HG02943 (cell line): ENCODE data around the gene ATF7.
"Not testable (repeated sequence)": the region's sequence is repeated elsewhere in the genome, so short reads cannot be mapped to it uniquely, and the experiment has no call there.

Experiments
- ATAC-seq: cut with Tn5 transposase; IDR thresholded peaks from one replicate; pipeline ENCODE4 v1.9.1; 2021; ENCODE audit warnings: mild to moderate bottlenecking, low read depth, moderate library complexity; ENCODE audit not compliant: unreplicated experiment

ATF7 gene

DNA sequence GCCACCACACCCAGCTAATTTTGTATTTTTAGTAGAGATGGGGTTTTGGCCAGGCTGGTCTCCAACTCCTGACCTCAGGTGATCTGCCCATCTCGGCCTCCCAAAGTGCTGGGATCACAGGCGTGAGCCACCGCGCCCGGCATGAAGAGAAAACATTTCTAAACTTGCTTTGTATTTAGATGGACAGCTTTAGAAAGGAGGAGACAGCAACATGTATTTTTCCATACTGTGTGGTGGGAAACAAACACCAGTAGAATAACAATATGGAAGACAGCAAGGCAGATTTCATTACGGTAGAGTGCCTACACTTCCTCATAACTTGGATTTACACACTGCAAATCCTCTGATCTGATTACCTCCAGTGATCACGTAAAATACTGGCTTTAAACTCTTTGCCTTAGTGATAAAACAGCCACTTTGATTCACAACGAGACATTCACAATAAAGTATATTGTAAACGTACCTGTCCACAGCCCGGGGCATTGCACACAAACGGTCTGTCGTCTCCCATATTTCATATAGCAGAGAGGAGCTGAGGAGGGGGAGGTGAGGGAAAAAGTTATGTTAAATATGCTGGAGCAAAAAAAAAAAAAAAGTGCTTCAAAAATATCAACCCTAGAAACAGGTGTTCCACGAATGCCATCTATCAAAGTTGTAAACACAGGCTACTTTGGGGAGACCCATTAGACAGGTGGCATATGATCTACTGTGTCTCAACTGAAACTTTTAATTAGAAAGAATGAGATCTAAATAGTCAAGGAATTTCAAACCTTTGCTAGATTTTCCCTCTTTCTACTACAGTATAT is 25.5 kb downstream of the ATF7 start:
- no peak for ATAC-seq

DNA sequence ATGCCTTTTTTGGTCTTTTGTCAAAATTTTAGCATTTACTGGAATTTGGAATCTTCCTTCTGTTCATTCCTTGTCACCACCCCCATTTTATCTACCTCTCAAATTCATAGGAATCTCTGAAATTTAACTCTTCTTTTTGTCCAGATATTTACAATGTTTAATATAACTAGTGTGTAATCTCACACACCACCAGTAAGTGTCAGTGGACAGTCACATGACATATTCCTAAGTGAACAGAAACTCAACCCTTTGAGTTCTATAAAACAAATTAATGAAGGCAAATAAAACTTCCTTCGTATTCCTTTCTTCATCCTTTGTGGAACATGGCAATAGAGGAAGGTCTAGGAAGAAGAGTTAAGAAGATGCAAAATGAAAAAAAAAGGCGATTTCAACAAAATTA is 26.6 kb downstream of the ATF7 start:
- ATAC-seq: no peak

DNA sequence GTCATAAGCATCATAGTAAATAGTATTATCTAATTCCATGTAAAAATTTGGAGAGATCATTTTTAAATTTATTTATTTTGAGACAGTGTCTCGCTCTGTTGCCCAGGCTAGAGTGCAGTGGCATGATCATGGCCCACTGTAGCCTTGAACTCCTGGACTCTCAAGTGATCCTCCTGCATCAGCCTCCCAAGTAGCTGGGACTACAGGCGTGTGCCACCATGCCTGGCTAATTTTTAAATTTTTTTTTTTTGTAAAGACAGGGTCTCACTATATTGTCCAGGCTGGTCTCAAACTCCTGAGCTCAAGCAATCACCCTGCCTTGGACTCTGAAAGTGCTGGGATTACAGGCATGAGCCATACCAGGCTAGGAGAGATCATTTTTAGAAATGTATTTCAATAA is 27.2 kb downstream of the ATF7 start:
- not testable (repeated sequence) for ATAC-seq

DNA sequence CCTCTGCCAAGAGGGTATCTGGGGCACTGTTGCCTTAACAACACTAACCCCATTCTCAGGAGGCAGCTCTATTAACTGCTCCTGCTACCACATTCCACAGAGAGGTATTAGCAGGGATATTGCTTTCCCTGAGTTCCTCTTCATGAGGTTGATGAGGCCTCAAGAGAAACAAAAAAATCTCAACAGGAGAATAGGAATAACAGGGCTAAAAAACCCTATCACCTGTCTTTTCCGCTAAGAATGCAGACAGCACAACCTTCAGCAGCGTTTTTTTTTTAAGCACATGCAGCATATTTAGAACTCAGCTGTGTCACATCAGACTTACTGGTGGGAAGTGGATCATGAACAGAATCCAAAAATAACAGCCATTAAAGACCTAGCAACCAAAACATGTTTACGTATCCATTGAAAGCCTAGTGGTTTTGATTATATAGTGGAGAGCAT is 29.2 kb downstream of the ATF7 start:
- ATAC-seq: no peak

DNA sequence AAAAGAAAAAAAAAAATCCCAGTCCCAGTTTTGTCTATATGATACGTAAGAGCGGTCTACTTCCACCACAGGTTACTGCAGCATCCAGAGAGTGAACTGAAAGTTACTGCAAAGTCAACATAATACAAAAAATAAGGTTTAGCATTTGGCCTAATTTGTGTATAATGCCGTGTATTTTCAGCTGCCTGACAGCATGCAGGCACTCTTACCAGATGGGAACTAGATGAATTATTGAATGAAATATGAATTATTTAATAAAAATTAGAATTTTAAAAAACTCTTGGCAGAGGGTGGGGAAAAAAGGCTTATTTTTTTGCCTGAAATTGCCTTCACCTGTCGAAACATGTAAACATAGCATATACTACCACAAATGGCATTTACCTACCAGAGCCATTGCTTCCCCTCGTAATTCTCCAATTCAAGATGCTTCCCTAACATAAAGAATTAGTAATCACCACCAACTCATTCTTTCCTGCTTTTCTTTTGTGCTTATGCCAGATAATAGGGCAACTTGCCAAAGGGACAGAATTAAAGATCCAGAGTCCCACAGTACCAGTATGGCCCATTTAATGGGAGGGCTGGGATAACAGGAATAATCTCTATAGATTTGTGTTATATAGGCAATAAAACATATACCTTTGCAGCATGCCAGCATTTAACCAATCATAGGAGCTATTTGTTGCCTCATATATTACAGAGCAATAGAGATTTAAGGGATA is 31.1 kb downstream of the ATF7 start:
- no peak for ATAC-seq

DNA sequence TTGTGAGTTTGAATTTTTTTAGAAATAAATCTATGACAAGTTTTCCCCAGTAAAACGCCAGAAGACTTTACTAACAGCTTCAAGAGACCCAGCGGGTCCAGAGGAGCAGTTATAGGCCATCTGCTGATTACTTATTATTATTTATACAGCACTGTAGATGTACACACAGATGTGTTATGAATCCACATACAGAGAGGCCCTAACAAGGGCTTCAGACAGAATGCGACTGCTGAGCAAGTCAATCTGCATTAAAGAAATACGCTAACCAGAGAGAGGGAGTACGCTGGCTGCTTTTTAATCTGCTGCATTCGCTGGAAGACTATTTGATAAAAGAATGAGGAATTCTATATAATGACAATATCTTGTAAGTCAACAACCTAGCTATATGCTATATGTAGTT is 32.5 kb downstream of the ATF7 start:
- ATAC-seq: no peak

DNA sequence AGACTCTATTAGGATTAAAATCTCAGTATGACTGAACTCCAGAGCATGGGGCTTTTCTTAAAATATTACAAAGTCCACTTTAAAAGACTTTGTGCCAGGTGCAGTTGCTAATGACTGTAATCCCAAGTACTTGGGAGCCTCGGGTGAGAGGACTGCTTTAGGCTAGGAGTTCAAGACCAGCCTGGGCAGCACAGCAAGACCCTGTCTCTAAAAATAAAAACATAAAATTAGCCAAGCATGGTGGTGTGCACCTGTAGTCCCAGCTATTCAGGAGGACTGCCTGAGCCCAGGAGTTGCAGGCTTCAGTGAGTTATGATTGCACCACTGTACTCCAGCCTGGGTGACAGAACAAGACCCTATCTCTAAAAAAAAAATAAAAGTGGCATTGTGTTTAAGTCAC is 33.2 kb downstream of the ATF7 start:
- no peak for ATAC-seq

DNA sequence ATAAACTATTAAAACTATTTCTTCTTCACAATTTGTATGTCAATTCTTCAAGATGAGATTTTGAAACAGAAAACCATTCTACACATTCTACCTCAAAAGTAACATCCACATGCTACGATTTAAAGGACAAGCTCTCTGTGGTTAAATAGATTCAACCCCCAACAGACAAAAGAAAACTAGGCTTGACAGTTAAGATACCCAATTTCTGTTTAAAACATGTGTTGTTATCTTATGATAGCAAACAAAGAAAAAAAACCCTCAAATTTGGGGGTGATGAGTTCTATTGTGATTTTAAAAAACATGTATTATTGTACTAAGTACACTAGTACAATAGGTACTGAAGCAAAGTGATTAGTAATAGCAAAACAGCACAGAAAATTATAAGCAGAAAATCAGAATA is 33.8 kb downstream of the ATF7 start:
- no peak for ATAC-seq

DNA sequence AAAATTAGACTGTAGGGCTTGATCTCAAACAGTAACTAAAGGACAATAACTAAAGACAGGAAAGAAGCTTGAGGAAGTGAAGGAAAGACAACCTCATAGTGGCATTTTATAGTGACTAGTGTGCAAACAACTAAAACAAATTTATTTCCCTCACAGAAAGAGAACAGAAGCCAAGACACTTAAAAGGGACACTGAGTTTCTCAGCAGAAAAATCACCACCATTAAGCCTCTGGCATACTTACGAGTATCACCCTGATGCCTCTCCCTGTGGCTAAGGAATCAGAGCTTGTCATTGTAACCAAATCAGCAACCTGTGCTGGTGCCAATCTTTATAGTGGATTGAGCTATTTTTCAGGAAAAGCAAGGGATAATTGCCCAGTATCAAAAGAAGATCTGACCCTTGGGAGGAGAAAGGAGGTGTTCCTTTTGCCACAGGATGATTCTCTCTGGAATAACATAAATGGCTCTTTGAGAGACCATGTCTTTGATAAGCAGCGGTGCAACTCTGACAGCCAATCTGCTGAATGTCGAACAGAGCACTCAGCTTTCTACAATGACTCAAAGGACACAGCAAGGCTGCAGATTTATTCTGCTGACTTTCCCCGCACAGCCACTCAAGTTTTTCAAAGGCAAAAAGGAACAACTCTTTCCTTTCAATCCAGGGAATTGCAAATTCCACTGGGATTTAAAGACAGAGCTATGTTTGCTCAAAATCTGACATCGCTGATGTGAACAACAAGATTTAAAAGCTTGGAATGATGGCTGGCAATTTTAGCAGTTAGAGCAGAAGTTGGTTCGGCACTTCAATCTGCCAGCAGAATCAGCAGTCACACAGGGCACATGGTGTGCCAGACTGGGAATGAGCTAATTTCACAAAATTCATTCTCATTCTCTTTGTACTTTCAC is 34.6 kb downstream of the ATF7 start:
- no peak for ATAC-seq

DNA sequence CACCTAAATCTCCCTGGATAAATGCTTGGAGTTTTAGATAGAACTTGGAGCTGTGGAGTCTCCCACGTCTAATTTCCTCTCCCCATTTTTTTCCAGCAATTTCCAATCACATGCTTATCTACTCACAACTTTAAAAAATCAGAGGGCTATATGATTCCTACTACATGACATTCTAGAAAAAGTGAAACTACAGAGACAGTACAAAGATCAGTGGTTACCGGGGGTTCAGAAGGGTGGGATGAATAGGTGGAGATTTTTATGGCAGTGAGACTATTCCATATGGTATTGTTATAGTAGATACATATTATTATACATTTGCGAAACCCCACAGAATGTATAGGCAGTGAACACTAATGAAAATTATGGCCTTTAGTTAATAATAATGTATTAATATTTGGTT is 35.5 kb downstream of the ATF7 start:
- no peak for ATAC-seq

DNA sequence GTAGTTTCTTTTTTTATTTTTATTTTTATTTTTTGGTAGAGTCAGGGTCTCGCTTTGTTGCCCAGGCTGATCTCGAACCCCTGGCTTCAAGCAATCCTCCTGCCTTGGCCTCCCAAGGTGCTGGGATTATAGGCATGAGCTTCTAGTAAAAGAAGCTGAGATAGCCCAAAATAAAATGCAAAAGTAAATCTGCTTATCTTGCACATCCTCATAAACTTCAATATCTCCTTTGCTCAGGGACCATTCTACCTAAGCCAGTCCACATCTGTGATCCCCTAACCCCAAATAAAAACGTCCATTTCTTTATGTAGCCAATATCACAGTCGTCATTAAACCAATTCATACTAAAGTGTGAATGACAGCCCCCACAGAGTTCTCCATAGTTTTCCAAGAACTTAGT is 36.3 kb downstream of the ATF7 start:
- ATAC-seq: no peak

DNA sequence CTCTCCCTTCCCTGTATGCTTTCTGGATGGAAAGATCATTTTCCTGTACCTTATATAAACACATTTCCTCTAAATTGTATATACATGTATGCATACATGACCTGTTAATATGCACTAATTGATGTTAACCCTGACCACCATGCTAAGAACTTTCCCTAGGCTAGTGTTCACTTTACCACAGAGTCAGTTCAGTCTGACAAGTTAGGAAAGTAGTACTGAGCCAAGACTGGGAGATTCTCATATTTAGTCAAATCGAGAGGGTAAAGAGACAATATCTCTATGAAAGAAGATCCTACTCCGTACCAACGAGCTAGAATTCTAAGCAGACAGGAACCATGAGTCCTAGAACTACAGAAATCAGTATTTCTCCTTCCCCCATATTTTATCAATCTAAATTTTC is 36.8 kb downstream of the ATF7 start:
- ATAC-seq: no peak

DNA sequence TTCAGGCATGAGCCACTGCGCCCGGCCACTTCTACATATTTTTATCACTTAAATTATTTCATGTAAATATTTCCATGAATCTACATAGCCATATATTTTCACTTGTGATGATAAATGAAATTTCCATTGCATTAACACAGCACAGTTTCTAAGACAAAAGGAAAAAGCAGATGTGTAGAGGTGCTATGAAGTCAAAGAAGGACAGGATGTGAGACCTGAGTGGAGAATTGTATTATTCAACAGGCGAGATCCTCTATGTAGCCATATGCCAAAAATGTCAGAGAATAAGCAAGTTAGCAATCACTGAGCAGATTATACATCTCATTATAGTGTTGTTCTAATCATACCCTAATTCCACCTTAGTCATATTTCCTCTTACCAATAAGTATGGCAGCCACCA is 38.1 kb downstream of the ATF7 start:
- ATAC-seq: no peak

DNA sequence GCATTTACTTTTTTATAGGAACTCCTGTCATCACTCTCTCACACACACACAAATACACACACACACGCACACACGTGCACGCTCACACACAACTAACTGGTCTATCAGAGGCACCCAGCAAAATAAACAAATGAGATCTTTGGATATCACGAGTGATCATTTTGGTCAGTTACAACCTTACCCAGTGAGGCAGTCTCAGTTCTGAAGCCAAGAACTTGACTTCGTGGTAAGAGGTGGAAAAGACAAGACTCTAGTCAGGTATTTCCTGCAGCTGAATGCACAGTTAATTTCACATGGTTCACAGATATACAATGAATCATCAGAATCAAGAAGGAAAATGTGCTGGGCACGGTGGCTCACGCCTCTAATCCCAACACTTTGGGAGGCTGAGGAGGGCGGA is 39.4 kb downstream of the ATF7 start:
- no peak for ATAC-seq

DNA sequence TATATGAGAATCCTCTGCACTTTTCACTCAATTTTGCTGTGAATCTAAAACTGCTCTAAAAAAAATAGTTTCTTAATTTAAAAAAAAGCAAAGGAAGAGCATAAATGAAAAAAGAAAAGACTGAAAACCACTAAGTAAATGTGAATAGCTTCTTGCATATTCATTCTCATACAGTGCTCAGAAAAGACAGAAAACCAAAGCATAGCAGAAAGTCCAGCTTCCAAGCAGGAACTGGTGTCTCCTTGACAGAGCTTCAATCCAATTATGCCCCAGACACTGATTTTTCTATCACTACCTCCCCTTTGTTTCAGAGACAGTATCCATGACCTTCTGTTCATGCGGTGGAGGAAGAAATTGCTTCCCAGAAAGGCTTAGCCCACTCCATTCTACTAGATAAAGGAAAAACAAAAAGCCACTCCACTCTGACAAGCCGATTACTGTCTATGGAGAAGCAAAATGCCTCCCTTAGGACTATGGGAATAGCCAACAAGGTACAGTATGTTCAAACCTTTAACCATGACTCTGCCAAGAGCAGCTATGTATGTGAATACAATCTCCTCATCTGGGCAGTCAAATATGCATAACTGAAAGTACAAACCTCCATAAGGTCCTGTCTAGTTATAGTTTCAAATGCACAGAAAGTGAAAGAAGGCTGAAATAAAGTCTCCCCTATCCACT is 40.6 kb downstream of the ATF7 start:
- ATAC-seq: peak; percentile 79

DNA sequence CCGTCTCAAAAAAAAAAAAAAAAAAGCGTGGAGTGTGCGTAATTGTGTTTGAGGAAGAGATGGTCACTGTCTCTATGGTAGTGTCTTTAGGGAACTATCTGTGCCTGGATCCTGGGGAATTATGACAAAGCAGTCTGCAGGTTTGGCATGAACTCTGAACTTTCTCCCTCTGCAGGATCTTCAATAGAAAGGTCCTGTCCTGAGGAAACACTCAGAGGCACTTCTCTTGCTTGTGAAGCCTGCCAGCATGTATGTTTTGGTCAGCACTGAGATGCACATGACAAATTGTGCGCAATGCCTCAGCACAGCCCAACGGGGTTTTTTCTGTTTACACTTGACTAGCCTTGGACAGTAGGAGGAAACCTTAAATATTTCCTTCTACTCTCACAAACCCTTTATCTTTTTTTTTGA is 46.6 kb downstream of the ATF7 start:
- no peak for ATAC-seq

DNA sequence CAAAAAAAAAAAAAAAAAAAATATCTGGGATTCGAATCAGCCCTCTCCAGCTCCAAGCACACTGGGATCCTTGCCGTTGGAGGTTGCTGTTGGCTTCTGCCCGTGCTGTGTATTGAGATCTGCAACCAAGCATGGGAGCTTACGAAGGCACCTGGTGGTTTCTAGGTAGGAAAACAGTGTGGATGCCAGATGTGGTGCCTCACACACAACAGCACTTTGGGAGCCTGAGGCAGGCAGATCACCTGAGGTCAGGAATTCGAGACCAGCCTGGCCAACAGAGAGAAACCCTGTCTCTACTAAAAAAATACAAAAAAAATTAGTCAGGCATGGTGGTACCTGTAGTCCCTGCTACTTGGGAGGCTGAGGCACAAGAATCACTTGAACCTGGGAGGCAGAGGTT is 47.4 kb downstream of the ATF7 start:
- ATAC-seq: no peak

DNA sequence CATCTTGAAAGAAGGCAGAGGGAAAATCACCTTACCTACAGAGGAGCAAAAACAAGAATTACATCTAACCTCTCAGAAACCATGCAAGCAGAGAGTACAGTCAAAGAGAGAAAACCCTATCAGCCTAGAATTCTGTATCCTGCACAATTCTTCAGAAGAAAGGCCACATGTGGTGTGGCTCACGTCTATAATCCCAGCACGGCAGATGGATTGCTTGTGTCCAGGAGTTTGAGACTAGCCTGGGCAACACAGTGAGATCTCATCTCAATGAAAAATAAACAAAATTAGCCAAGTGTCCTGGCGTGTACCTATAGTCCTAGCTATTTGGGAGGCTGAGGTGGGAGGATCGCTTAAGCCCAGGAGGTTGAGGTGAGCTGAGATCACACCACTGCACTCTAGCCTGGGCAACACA is 48.2 kb downstream of the ATF7 start:
- no peak for ATAC-seq

DNA sequence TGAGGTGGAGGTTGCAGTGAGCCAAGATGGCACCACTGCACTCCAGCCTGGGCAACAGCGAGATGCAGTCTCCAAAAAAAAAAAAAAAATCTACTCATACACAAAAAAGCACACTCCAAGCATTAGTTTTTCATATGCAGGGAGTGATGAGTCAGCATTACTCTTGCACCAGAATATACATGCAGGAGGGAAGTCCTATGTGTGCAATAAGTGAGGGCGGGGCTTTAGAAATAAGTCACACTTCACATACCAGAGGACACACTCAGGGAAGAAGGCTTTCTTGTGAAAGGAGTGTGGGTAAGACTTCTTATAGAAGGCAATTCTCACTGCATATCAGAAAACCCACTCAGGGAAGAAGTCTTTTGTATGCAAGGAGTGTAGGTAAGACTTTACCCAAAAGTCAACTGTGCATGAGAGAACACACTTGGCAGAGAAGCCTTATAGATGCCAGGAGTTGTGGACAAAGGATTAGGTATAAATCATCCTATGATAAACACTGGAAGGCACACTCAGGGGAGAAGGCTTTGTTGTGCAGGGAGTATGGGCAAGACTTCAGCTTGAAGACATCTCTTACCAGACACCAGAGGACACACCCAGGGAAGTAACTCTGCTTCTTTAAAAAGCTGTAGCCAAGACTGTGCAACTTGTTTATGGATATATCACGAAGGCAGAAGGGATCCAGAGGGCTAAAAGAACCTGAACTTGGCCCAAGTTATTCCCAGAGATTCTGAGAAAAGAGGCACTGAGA is 50.5 kb downstream of the ATF7 start:
- ATAC-seq: no peak
